Nucleus accumbens (tissue), 56 donors: ENCODE measurements around the gene AP2S1.
"Not testable (repeated sequence)": the region's sequence is repeated elsewhere in the genome, so short reads cannot be mapped to it uniquely, and the experiment has no call there.

Experiments
- DNase-seq, 56 donors: peaks; one replicate each; lab custom pipeline; 2025; lab: John Stamatoyannopoulos, UW

The AP2S1 gene

DNA sequence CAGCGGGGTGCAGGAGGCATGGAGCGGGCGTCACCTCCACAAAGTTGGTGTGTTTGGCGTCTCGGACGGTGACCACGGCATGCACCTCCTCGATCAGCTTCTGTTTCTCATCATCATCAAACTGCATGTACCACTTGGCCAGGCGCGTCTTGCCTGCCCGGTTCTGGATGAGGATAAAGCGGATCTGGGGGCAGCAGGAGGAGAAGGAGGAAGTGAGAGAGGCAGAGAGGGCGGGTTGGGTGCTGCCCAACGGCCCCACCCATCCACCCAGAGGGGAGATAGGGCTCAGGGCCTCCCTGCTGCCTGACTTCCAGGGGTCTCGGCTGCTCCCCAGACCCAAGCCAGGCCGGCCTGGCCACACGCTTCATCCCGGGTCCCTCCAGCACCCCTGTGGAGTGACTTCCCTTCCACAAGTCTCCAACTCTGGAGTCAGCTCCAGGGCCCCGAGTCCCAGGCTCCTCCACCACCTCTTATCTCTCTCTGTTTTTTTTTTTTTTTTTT lies 4.6 kb downstream of the AP2S1 start:
- no peak for DNase-seq

- DNase-seq: no peak
These were observed 6.6 kb downstream of the AP2S1 start for GRCh38 chr19:46844067-46844489.

GRCh38 chr19:46842791-46843190 lies 7.9 kb downstream of the AP2S1 start:
- DNase-seq: no peak

DNA sequence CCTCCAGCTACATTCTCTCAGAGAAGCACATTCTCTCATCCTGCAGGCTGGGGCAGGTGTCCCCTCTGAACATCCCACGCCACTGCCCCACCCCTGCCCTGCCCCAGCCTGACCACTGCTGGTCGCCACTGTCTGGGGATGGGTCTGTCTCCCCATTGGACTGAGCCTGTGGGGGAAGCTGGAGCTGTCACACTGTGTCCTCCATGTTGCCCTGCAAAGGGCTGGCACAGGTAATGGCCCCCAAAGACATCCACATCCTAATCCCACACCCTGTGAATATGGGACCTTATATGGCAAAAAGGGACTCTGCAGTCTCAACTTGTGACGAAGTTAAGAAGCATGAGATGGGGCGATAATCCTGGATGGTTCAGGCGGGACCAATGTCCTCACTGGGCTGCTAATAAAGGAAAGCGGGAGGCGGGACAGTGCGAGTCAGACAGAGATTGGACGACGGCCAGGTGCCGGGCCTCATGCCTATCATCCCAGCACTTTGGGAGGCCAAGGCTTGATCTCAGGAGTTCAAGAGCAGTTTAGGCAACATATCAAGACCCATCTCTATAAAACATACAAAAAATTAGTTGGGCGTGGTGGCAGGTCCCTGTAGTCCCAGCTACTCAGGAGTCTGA lies 9.1 kb downstream of the AP2S1 start:
- no peak for DNase-seq

GRCh38 chr19:46840498-46840942 lies 10.1 kb downstream of the AP2S1 start:
- DNase-seq: peak in 31 of 56 donors; percentile 2 to 69 (median 23)

DNA sequence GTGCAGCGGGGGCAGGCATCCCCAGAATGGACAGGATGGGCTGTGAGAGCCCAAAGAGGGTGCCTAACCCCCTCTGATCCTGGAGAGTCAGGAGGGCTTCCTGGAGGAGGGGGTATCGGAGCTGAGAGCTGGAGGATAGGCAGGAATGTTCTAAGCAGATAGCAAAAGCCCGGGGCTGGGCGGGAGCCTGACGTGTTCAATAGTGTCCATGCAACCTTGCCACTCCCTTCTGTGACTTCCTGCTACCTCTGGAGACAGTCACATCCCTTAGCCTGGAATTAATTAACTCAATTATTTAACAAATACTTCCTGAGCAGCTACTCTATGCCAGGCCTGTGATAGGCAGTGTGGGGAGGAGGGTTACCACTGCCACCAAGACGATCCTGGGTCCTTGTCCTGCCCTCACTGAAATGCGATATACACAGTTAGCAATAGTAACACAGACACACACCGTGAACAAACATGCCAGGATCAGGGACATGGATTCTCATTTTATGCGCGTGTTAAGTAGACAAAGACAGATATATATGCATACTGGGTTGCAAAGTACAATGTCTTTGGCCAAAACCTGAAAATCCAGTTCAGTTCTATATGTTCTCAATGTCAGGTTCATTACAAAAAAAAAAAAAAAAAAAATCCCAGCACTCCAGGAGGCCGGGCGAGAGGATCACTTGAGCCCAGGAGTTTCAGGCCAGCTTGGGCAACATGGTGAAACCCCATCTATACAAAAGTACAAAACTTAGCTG lies 10.7 kb downstream of the AP2S1 start:
- no peak for DNase-seq

DNA sequence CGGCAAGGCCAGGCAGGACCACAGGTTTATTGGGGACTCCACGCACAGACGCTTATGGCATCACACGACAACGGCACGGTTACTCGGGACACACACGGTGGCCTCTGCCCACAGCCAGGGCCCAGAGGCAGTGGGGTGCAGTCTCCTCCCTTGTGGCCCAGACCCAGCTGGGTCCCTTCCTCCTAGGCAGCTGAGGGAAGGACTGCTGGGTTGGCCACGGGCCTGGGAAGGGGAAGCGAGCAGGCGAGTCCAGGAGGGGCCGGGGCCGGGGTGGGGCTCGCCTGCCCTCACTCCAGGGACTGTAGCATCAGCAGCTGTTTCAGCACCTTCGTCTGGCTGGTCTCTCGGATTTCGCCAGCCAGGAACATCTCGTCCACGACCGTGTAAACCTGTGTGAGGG lies 12.5 kb downstream of the AP2S1 start:
- DNase-seq: no peak

GRCh38 chr19:46834984-46835383 lies 15.7 kb downstream of the AP2S1 start:
- DNase-seq: no peak

DNA sequence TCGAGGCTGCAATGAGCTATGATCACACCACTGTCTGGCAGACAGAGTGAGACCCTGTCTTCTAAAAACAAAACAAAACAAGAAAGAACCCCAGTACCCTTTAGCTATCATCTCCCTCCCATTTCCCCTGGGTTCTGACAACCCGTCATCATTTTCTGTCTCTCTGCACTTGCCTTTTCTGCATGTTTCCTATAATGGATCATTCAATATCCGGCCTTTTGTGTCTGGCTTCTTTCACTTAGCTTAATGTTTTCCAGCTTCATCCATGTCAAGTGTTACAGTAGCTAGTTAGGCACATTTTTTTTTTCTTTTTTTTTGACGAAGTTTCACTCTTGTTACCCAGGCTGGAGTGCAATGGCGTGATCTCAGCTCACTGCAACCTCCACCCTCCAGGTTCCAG lies 16.5 kb downstream of the AP2S1 start:
- DNase-seq: no peak

- no peak for DNase-seq
These were observed 19.8 kb downstream of the AP2S1 start for GRCh38 chr19:46830864-46831263.

GRCh38 chr19:46828484-46828883 lies 22.2 kb downstream of the AP2S1 start:
- DNase-seq: no peak

GRCh38 chr19:46825731-46826055 lies 25.0 kb downstream of the AP2S1 start:
- DNase-seq: no peak

DNA sequence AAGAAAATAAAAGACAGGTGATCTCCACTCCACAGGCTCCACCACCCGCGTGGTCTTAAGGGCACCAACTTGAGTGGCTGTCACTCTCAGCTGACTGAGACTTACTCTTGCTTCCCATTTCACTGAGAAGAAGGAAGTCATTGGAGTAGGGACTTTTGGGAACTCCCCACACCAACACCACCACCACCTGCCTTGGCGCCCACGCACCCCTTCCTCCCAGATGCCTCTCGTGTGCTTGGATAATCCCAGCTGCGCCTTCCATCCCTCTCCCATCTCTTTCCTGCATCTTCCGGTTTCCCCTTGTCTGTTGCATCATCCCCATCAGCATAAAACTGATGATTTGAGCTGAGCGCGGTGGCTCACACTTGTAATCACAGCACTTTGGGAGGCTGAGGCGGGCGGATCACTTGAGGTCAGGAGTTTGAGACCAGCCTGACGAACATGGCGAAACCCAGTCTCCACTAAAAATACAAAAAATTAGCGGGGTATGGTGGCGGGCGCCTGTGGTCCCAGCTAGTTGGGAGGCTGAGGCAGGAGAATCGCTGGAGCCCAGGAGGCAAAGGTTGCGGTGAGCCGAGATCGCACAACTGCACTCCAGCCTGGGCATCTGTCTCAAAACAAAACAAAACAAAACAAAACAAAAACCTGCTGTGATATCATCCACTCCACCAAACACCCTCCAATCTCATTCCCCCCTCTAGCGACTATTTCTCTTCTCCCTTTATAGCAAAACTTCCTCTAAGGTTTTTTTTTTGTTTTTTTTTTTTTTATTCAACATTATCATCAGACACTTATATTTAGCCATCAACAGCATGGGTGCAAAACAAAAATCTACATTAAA lies 25.5 kb downstream of the AP2S1 start:
- peak in 1 of 56 donors; percentile 9 for DNase-seq

DNA sequence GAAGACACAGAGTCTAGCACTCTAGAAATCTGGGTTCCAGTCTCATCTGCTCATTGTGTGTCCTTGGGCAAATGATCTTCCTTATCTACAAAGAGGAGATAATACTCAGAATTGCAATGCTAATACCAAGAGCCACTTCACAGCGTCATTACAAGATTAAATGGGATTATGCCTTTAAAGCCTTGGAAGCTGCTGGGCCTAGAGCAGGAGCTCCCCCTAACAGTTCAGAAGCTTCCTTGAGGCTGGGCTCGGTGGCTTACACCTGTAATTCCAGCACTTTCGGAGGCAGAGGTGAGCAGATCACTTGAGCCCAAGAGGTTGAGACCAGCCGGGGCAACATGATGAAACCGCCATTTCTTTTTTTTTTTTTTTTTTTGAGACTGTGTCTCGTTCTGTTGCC lies 27.6 kb downstream of the AP2S1 start:
- no peak for DNase-seq

DNA sequence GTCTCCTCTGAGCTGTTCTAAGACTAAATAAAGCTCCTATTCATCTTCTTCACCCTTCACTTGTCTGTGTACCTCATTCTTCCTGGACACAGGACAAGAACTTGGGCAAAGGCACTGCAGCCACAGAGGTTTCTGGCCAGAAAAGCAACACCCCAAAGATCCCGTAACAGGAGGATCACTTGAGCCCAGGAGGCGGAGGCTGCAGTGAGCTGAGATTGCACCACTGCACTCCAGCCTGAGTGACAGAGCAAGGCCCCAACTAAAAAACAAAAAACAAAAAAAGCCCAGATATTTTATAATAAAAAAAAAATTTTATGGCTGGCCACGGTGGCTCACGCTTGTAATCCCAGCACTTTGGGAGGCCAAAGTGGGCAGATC lies 28.2 kb downstream of the AP2S1 start:
- not testable (repeated sequence) for DNase-seq

- no peak for DNase-seq
These were observed 28.9 kb downstream of the AP2S1 start for GRCh38 chr19:46821512-46822409.

DNA sequence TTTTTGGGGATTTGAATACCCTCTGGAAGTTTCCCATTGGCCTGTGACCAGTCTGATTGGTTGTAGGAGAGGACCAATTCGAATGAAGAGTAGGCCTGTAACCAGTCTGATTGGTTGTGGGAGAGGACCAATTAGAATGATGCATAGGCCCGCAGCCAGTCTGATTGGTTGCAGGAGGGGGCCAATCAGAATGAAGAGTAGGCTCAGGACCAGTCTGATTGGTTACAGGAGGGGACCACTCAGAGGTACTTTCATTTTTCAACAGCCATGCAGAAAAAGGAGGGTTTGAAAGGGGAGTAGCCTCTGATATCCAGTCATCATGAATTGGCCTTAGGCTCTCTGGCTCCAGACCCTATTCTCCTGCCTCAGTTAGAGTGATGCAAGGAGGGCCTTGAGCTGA lies 31.8 kb downstream of the AP2S1 start:
- DNase-seq: no peak

- no peak for DNase-seq
These were observed 34.6 kb downstream of the AP2S1 start for GRCh38 chr19:46815833-46816627.

DNA sequence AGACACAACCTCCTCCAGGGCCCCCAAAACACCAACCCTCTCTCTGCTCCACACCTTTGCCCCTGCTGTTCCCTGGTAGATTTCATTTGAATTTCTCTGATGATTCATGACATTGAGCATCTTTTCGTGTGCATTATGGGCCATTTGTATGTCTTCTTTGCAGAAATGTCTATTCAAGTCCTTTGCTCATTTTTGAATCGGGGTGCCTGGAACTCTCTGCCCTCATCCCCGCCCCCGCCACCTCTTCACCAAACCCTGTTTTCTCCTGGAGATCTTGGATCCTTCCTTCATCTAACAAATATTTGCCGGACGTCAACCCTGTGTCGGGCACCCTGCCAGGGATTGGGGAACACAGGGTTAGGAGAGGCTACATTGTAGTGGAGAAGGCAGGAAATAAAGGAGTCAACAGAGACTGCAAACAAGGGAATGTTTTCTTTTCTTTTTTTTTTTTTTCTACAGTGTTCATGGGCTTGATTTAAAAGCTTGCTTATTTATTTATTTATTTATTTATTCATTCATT lies 36.7 kb downstream of the AP2S1 start:
- peak in 3 of 56 donors; percentile 5 to 27 (median 10) for DNase-seq
